ENCODE measurements around the gene IFT81.

DNA sequence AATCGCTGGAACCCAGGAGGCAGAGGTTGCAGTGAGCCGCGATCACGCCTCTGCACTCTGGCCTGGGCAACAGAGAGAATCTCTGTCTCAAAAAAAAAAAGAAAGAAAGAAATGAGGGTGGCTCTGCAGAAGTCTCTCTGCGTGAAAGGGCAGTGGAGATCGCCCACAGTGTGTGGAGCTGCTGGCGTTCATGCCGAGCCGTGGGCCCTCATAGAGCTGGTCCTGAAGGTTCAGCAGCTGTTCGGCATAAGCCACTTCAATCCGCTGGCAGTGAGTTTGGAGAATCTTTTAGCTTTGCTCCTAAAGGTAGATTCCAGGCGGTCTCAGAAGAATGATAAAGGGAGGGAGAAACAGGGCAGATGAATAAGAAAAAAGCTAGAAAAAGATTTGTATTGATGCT, 120.2 kb downstream of the IFT81 start:
- TF ChIP-seq, protein P1, sequence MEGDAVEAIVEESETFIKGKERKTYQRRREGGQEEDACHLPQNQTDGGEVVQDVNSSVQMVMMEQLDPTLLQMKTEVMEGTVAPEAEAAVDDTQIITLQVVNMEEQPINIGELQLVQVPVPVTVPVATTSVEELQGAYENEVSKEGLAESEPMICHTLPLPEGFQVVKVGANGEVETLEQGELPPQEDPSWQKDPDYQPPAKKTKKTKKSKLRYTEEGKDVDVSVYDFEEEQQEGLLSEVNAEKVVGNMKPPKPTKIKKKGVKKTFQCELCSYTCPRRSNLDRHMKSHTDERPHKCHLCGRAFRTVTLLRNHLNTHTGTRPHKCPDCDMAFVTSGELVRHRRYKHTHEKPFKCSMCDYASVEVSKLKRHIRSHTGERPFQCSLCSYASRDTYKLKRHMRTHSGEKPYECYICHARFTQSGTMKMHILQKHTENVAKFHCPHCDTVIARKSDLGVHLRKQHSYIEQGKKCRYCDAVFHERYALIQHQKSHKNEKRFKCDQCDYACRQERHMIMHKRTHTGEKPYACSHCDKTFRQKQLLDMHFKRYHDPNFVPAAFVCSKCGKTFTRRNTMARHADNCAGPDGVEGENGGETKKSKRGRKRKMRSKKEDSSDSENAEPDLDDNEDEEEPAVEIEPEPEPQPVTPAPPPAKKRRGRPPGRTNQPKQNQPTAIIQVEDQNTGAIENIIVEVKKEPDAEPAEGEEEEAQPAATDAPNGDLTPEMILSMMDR (IDR thresholded peaks at IDR 0.05) = no peak
- no peak for TF ChIP-seq POLR2A (IDR thresholded peaks at IDR 0.05)

Data from uterus (tissue), 2 donors.